ENCODE data around the gene ARMC9.

The ARMC9 gene

GRCh38 chr2:231361701-231362554 lies 163.5 kb downstream of the ARMC9 start:
- peak; percentile 47 for DNase-seq (ENCODE audit: extremely low read depth, insufficient read length)
- Histone ChIP-seq H3K36me3 (ENCODE audit: control insufficient read depth, insufficient read depth, low read length) (no peaks in the 10 kb centered on the region), H3K27me3 (replicated peaks; ENCODE audit: control insufficient read depth, insufficient read depth, low read length) (no peaks in the 10 kb centered on the region), H3K4me3 (replicated peaks; ENCODE audit: low read depth, low read length) (no peak overlapping the region)
- TF ChIP-seq CTCF (IDR thresholded peaks at IDR 0.05; ENCODE audit: insufficient read depth, low read length, poor library complexity, severe bottlenecking), result peak; percentile 34

GRCh38 chr2:231362555-231363184 lies 164.2 kb downstream of the ARMC9 start:
- TF ChIP-seq CTCF (IDR thresholded peaks at IDR 0.05; ENCODE audit: insufficient read depth, low read length, poor library complexity, severe bottlenecking), result no peak
- H3K36me3 ChIP-seq (ENCODE audit: control insufficient read depth, insufficient read depth, low read length), result no peaks in the 10 kb centered on the region
- DNase-seq (ENCODE audit: extremely low read depth, insufficient read length), result no peak
- H3K4me3 ChIP-seq (replicated peaks; ENCODE audit: low read depth, low read length), result no peak overlapping the region
- no peaks in the 10 kb centered on the region for H3K27me3 ChIP-seq (replicated peaks; ENCODE audit: control insufficient read depth, insufficient read depth, low read length)

- Histone ChIP-seq H3K36me3 (ENCODE audit: control insufficient read depth, insufficient read depth, low read length) (no peaks in the 10 kb centered on the region), H3K4me3 (replicated peaks; ENCODE audit: low read depth, low read length) (no peak overlapping the region), H3K27me3 (replicated peaks; ENCODE audit: control insufficient read depth, insufficient read depth, low read length) (no peaks in the 10 kb centered on the region)
- no peak for TF ChIP-seq CTCF (IDR thresholded peaks at IDR 0.05; ENCODE audit: insufficient read depth, low read length, poor library complexity, severe bottlenecking)
- DNase-seq (ENCODE audit: extremely low read depth, insufficient read length), result no peak
Measured at GRCh38 chr2:231364061-231364460, 165.6 kb downstream of the ARMC9 start.

GRCh38 chr2:231364961-231365810 lies 166.8 kb downstream of the ARMC9 start:
- no peaks in the 10 kb centered on the region for H3K36me3 ChIP-seq (ENCODE audit: control insufficient read depth, insufficient read depth, low read length)
- DNase-seq (ENCODE audit: extremely low read depth, insufficient read length), result no peak
- H3K4me3 ChIP-seq (replicated peaks; ENCODE audit: low read depth, low read length), result no peak overlapping the region
- no peaks in the 10 kb centered on the region for H3K27me3 ChIP-seq (replicated peaks; ENCODE audit: control insufficient read depth, insufficient read depth, low read length)
- TF ChIP-seq CTCF (IDR thresholded peaks at IDR 0.05; ENCODE audit: insufficient read depth, low read length, poor library complexity, severe bottlenecking), result no peak

GRCh38 chr2:231367178-231367577 lies 168.7 kb downstream of the ARMC9 start:
- no peak overlapping the region for H3K4me3 ChIP-seq (replicated peaks; ENCODE audit: low read depth, low read length)
- no peak for TF ChIP-seq CTCF (IDR thresholded peaks at IDR 0.05; ENCODE audit: insufficient read depth, low read length, poor library complexity, severe bottlenecking)
- no peak for DNase-seq (ENCODE audit: extremely low read depth, insufficient read length)
- no peaks in the 10 kb centered on the region for H3K36me3 ChIP-seq (ENCODE audit: control insufficient read depth, insufficient read depth, low read length)
- no peaks in the 10 kb centered on the region for H3K27me3 ChIP-seq (replicated peaks; ENCODE audit: control insufficient read depth, insufficient read depth, low read length)

Measured in GM06990 (cell line).